HEK293 (cell line): ENCODE measurements around the gene IKZF2.
A peak's percentile ranks its signal among the peaks of the same experiment; 100 is the strongest.

Experiments used
- CTCF ChIA-PET: fragments of 350-600 bp; formaldehyde crosslinking; extraction: SDS; loops from one replicate; lab custom pipeline; 2021; ENCODE audit warnings: antibody characterized with exemption; lab: Yijun Ruan, JAX
- POLR2A ChIA-PET: fragments of 300-600 bp; formaldehyde crosslinking; extraction: SDS; loops from one replicate; lab custom pipeline; 2020; ENCODE audit warnings: antibody characterized with exemption, inconsistent platforms; lab: Yijun Ruan, JAX
- H3K27ac ChIP-seq: fragments of 200-500 bp; sonication (Bioruptor generic); 2 replicates; pipeline ENCODE4 v1.5.1; 2014; ENCODE audit warnings: low read depth, low read length, control low read depth, inconsistent platforms; ENCODE audit errors: extremely low read depth
- H3K36me3 ChIP-seq, 2 experiments: fragments of 200-500 bp in 1 of 2; sonication (Bioruptor generic) in 1 of 2; 1 replicate in 1 of 2; 2 replicates in 1 of 2; pipeline ENCODE4 v1.5.1; 2014 to 2017; ENCODE audit warnings: inconsistent platforms in 2 of 2, low read length in 2 of 2; ENCODE audit not compliant: control insufficient read depth in 2 of 2, insufficient read depth in 1 of 2
- H3K4me1 ChIP-seq: fragments of 200-500 bp; sonication (Bioruptor generic); 2 replicates; pipeline ENCODE4 v1.5.1; 2014; ENCODE audit warnings: mild to moderate bottlenecking, low read length, inconsistent platforms; ENCODE audit not compliant: control insufficient read depth, insufficient read depth
- H3K4me3 ChIP-seq: 2 replicates; pipeline ENCODE4 v1.5.1; 2011; ENCODE audit warnings: low read depth, mild to moderate bottlenecking, control low read depth, low read length, moderate library complexity
- H3K9me3 ChIP-seq: fragments of 200-500 bp; sonication (Bioruptor generic); 2 replicates; pipeline ENCODE4 v1.5.1; 2014; ENCODE audit warnings: low read depth, low read length, inconsistent platforms; ENCODE audit not compliant: control insufficient read depth, insufficient read depth
- HOXA7 ChIP-seq: sonication (generic); formaldehyde crosslinking; IDR thresholded peaks from 2 replicates; pipeline ENCODE4 v1.8.1; 2022; ENCODE audit warnings: missing genetic modification reagents, borderline replicate concordance
- HOXC10 ChIP-seq: sonication (generic); formaldehyde crosslinking; IDR thresholded peaks from 2 replicates; pipeline ENCODE4 v1.8.1; 2023; ENCODE audit warnings: mild to moderate bottlenecking, missing genetic modification reagents
- KLF16 ChIP-seq: fragments of 450-650 bp; formaldehyde crosslinking; IDR thresholded peaks from 2 replicates; pipeline ENCODE4 v1.5.1; 2017; ENCODE audit warnings: missing biosample characterization, missing genetic modification characterization
- KLF17 ChIP-seq: fragments of 450-650 bp; formaldehyde crosslinking; IDR thresholded peaks from 2 replicates; pipeline ENCODE4 v1.5.1; 2016; ENCODE audit warnings: missing biosample characterization, missing genetic modification characterization
- KLF7 ChIP-seq: fragments of 450-650 bp; formaldehyde crosslinking; IDR thresholded peaks from 2 replicates; pipeline ENCODE4 v1.5.1; 2016; ENCODE audit warnings: missing biosample characterization, missing genetic modification characterization, borderline replicate concordance
- PRDM10 ChIP-seq: fragments of 450-650 bp; formaldehyde crosslinking; IDR thresholded peaks from 2 replicates; pipeline ENCODE4 v1.5.1; 2016; ENCODE audit warnings: missing biosample characterization, missing genetic modification characterization
- SCRT2 ChIP-seq: fragments of 450-650 bp; formaldehyde crosslinking; IDR thresholded peaks from 2 replicates; pipeline ENCODE4 v1.5.1; 2016; ENCODE audit warnings: missing biosample characterization, missing genetic modification characterization
- TCF7L2 ChIP-seq: IDR thresholded peaks from 2 replicates; pipeline ENCODE4 v1.6.1; 2011; ENCODE audit warnings: low read depth, mild to moderate bottlenecking, inconsistent platforms, low read length, moderate library complexity, borderline replicate concordance
- ZNF112 ChIP-seq: fragments of 450-650 bp; formaldehyde crosslinking; IDR thresholded peaks from 2 replicates; pipeline ENCODE4 v1.5.0; 2017; ENCODE audit warnings: missing biosample characterization, missing genetic modification characterization
- ZNF169 ChIP-seq: fragments of 450-650 bp; formaldehyde crosslinking; IDR thresholded peaks from 2 replicates; pipeline ENCODE4 v1.5.1; 2016; ENCODE audit warnings: missing biosample characterization, missing genetic modification characterization
- ZNF18 ChIP-seq: fragments of 450-650 bp; formaldehyde crosslinking; IDR thresholded peaks from 2 replicates; pipeline ENCODE4 v1.5.1; 2016; ENCODE audit warnings: missing biosample characterization, missing genetic modification characterization
- ZNF184 ChIP-seq: fragments of 450-650 bp; IDR thresholded peaks from 2 replicates; pipeline ENCODE4 v1.5.1; 2018; ENCODE audit warnings: missing biosample characterization, mild to moderate bottlenecking, missing genetic modification characterization
- ZNF335 ChIP-seq: fragments of 450-650 bp; formaldehyde crosslinking; conservative IDR thresholded peaks from 2 replicates; pipeline ENCODE4 v1.5.1; 2016; ENCODE audit warnings: missing biosample characterization, missing genetic modification characterization
- ZNF521 ChIP-seq: fragments of 450-650 bp; formaldehyde crosslinking; IDR thresholded peaks from 2 replicates; pipeline ENCODE4 v1.5.1; 2017; ENCODE audit warnings: missing biosample characterization, mild to moderate bottlenecking, missing genetic modification characterization
- ZNF704 ChIP-seq: fragments of 450-650 bp; formaldehyde crosslinking; IDR thresholded peaks from 2 replicates; pipeline ENCODE4 v1.5.1; 2016; ENCODE audit warnings: missing biosample characterization, missing genetic modification characterization
- ZNF768 ChIP-seq: fragments of 450-650 bp; formaldehyde crosslinking; IDR thresholded peaks from 2 replicates; pipeline ENCODE4 v1.5.1; 2018; ENCODE audit warnings: missing biosample characterization, mild to moderate bottlenecking, missing genetic modification characterization
- ZNF785 ChIP-seq: fragments of 450-650 bp; formaldehyde crosslinking; IDR thresholded peaks from 2 replicates; pipeline ENCODE4 v1.5.1; 2016; ENCODE audit warnings: missing biosample characterization, missing genetic modification characterization

IKZF2 gene

GRCh38 chr2:212979046-212979612, 172.3 kb downstream of the IKZF2 start:
- CTCF ChIA-PET: interaction anchor here (0.6 to 0.7 kb wide), 2 partner anchors 12 to 228 kb away, joined by 3 read pairs; no protein-coding TSS in a partner anchor
- Histone ChIP-seq H3K4me3 (no peak overlapping the region), H3K9me3 (no peaks in the 10 kb centered on the region), H3K27ac (no peak overlapping the region), H3K4me1 (peaks cover 15% of the 10 kb centered on the region), H3K36me3 (no peaks in the 10 kb centered on the region)
- TF ChIP-seq ZNF112 (tag by site-specific recombination): no peak
- 0 out of 2 replicates have a peak, but pooled peaks have one; percentile 0 for TF ChIP-seq TCF7L2
- TF ChIP-seq ZNF768 (tag by site-specific recombination): no peak
- no peak for TF ChIP-seq HOXA7 (CRISPR knock-in tag)
- no peak for TF ChIP-seq KLF7
- no peak for TF ChIP-seq ZNF785 (tag by site-specific recombination)
- TF ChIP-seq HOXC10 (CRISPR knock-in tag): no peak
- POLR2A ChIA-PET: no interaction called here

DNA sequence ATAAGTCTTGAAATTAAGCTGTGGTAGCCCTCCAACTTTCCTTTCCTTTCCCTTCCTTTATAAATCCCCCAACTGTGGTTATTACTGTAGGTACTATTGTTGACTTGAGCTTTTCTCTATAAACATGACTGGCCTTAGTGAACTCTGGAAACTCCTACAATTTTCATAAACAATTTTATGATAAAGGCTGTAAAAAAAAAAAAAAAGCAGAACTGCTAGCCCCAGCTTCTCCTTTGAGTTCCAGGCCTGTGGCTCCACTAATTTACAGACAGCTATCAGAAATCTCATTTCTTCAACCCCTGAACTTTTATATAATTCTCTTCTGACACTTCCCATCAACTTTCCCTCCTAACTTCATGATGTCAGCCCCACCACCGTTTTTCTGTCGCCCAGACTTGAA, 174.3 kb downstream of the IKZF2 start:
- ChIA-PET CTCF (no interaction called here), POLR2A (no interaction called here)
- no peak for TF ChIP-seq KLF16 (tag by site-specific recombination)
- TF ChIP-seq HOXA7 (CRISPR knock-in tag): no peak
- TF ChIP-seq ZNF184 (tag by site-specific recombination): no peak
- TF ChIP-seq ZNF169 (tag by site-specific recombination): no peak
- no peak for TF ChIP-seq ZNF768 (tag by site-specific recombination)
- no peak for TF ChIP-seq SCRT2 (tag by site-specific recombination)
- TF ChIP-seq PRDM10: no peak
- TF ChIP-seq ZNF335 (tag by site-specific recombination): no peak
- no peak for TF ChIP-seq KLF17 (tag by site-specific recombination)
- no peak for TF ChIP-seq ZNF18 (tag by site-specific recombination)
- TF ChIP-seq ZNF521 (tag by site-specific recombination): no peak
- no peak for TF ChIP-seq ZNF704 (tag by site-specific recombination)
- H3K36me3 ChIP-seq: no peaks in the 10 kb centered on the region
- no peak overlapping the region for H3K27ac ChIP-seq
- H3K4me3 ChIP-seq: no peak overlapping the region
- H3K4me1 ChIP-seq: peaks cover 15% of the 10 kb centered on the region
- no peaks in the 10 kb centered on the region for H3K9me3 ChIP-seq
